ENCODE data around the gene UGT1A10. TPM values are rescaled to one million over a fixed set of nuclear protein-coding genes. Genes with fewer than 3 reads are reported as not detected.

The UGT1A10 gene
- total RNA-seq, 4 donors from 2014 or later, result not detected

- no peak for DNase-seq (ENCODE audit: low spot score in 2 of 2)
- TF ChIP-seq EP300 (IDR thresholded peaks at IDR 0.05), result no peak
- no peak for TF ChIP-seq POLR2A (IDR thresholded peaks at IDR 0.05)
- TF ChIP-seq CTCF (IDR thresholded peaks at IDR 0.05), result no peak
- H3K27me3 ChIP-seq, result no peaks in the 10 kb centered on the region
Observed at GRCh38 chr2:233813236-233814055, 177.2 kb downstream of the UGT1A10 start.

GRCh38 chr2:233814056-233814835 is 178.0 kb downstream of the UGT1A10 start:
- no peak for DNase-seq (ENCODE audit: low spot score in 2 of 2)
- no peaks in the 10 kb centered on the region for H3K27me3 ChIP-seq
- no peak overlapping the region for H3K27ac ChIP-seq
- no peak overlapping the region for H3K4me3 ChIP-seq
- no peaks in the 10 kb centered on the region for H3K36me3 ChIP-seq
- TF ChIP-seq POLR2A (IDR thresholded peaks at IDR 0.05) (no peak), CTCF (IDR thresholded peaks at IDR 0.05) (no peak), EP300 (IDR thresholded peaks at IDR 0.05) (no peak)
- H3K4me1 ChIP-seq, result no peaks in the 10 kb centered on the region
- WGBS, 2 donors, result 75 to 78% methylated on average over 1 to 2 of the region's 2 CpGs
- no peaks in the 10 kb centered on the region for H3K9me3 ChIP-seq

More at GRCh38 chr2:233813236-233814055, 177.2 kb downstream of the UGT1A10 start:
- no peak overlapping the region for H3K4me3 ChIP-seq
- no peaks in the 10 kb centered on the region for H3K9me3 ChIP-seq
- H3K27ac ChIP-seq, result no peak overlapping the region
- H3K4me1 ChIP-seq, result no peaks in the 10 kb centered on the region
- 76 to 80% methylated on average over 3 of the region's 3 CpGs for WGBS, 2 donors
- no peaks in the 10 kb centered on the region for H3K36me3 ChIP-seq

- DNase-seq (ENCODE audit: low spot score in 2 of 2), result no peak
- Histone ChIP-seq H3K4me1 (no peaks in the 10 kb centered on the region), H3K4me3 (no peak overlapping the region)
Observed at GRCh38 chr2:233815861-233816260, 179.6 kb downstream of the UGT1A10 start.

GRCh38 chr2:233816334-233816733 is 180.1 kb downstream of the UGT1A10 start:
- H3K9me3 ChIP-seq, result no peaks in the 10 kb centered on the region
- H3K27me3 ChIP-seq, result no peaks in the 10 kb centered on the region
- no peak overlapping the region for H3K4me3 ChIP-seq
- TF ChIP-seq POLR2A (IDR thresholded peaks at IDR 0.05), result no peak
- no peak for DNase-seq (ENCODE audit: low spot score in 2 of 2)
- no peaks in the 10 kb centered on the region for H3K4me1 ChIP-seq
- 26 to 37% methylated on average over 2 of the region's 2 CpGs for WGBS, 2 donors
- no peak overlapping the region for H3K27ac ChIP-seq
- H3K36me3 ChIP-seq, result no peaks in the 10 kb centered on the region

More at GRCh38 chr2:233815861-233816260, 179.6 kb downstream of the UGT1A10 start:
- H3K27ac ChIP-seq, result no peak overlapping the region
- WGBS, 2 donors, result 60 to 69% methylated on average over 6 of the region's 6 CpGs
- TF ChIP-seq POLR2A (IDR thresholded peaks at IDR 0.05) (no peak), CTCF (IDR thresholded peaks at IDR 0.05) (no peak), EP300 (IDR thresholded peaks at IDR 0.05) (no peak)
- no peaks in the 10 kb centered on the region for H3K9me3 ChIP-seq
- no peaks in the 10 kb centered on the region for H3K36me3 ChIP-seq
- H3K27me3 ChIP-seq, result no peaks in the 10 kb centered on the region

- no peak overlapping the region for H3K4me3 ChIP-seq
- 52 to 63% methylated on average over 4 of the region's 4 CpGs for WGBS, 2 donors
- no peak for TF ChIP-seq CTCF (IDR thresholded peaks at IDR 0.05)
- no peak for TF ChIP-seq POLR2A (IDR thresholded peaks at IDR 0.05)
- TF ChIP-seq EP300 (IDR thresholded peaks at IDR 0.05), result no peak
- H3K9me3 ChIP-seq, result no peaks in the 10 kb centered on the region
- no peaks in the 10 kb centered on the region for H3K27me3 ChIP-seq
- no peak for DNase-seq (ENCODE audit: low spot score in 2 of 2)
- H3K4me1 ChIP-seq, result no peaks in the 10 kb centered on the region
- H3K36me3 ChIP-seq, result no peaks in the 10 kb centered on the region
- no peak overlapping the region for H3K27ac ChIP-seq
Observed at GRCh38 chr2:233816771-233817170, 180.5 kb downstream of the UGT1A10 start.

Measured in tibial nerve (tissue), 4 donors.